SHP77 (cell line): ENCODE results near the gene NCKAP5.
"Not testable (repeated sequence)": the region's sequence is repeated elsewhere in the genome, so short reads cannot be mapped to it uniquely, and the experiment has no call there.

Experiments used
- DNase-seq, 2 experiments: peaks; one replicate each; lab custom pipeline; 2025; lab: John Stamatoyannopoulos, UW

NCKAP5 gene

DNA sequence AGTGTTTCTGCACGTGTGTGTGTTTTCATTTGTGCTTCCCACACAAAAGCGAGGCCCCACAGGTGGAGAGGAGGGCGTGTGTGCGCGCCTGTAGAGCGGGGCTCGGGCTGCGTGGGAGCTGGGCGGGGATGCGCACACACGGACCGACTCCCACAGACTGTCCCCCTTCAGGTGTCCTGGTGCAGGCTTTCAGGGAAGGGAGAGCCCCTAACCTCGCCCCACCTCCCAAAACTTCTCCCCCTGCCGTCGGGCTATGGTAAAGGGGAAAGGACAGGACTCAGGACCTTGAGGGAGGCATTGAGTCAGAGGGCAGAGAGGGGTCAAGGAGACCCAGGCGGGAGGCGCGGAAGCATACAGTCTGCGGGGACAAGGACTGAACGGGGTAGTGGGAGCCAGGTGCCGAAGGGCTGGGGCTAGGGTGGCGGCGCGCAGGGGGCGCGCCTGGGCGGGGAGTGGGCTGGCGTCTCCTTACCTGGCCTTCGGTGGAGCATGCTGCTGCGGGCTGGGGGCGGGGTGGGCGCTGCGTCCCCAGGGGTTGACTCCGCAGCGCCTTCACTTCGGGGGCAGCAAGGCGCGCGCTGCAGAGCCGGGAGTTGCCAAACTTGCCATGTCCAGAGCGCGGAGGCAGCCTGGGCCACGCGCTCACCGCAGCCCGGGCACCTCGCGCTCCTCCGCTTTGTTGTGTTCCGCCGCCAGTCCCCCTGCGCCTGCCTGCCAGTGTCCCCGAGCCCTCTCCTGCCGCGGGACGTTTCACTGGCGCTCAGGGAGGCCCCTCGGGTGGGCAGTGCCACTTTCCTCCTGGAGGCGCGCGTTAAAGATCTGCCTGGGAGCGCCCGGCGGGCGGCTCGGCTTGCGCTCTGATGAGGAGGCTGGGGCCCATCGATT, 302.0 kb downstream of the NCKAP5 start:
- DNase-seq: peak; percentile 45 to 54

DNA sequence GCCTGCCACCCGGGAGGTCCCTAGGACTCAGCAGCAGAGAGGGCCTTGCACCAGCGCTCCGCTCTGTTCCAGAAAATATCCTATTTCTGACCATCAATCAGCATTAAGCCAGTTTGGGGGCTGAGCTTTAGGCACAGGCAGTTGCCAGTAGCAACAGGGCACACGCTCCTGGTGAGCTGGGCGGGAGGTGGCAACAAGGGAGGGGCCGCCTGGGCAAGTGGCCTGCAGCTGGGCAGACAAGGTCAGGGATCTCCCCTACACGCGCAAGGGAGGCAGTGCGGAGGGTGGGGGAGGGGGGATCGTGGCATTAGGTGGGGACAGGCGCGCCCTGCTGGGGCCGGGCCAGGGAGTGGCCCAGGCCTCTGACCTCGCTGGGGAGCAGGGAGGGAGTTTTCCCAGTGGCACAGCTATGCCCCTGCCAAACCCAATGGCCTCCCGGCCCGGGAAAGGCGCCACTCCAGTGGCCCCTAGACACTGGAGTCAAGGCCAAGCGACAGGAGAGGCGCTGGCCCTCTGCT, 302.8 kb downstream of the NCKAP5 start:
- peak; percentile 82 to 88 for DNase-seq

DNA sequence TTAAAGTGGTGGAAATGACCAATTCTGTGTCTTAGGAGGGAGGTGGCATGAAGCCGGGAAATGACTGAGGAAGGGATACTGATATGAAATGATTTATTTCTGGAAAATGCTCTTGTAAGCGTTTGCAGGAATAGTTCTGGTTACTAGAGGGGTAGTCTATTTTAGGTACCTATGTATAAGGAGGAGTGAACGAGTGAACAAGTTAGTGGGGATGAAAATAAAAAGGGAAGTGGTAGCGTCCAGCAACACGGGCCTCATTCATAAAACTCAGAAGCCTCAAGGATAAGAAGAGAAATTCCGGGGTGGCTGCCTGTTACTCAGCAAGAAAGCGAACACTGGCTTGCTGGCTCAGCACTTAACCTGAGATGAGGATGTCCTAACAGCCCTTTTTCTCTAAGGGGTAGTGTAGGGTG, 303.3 kb downstream of the NCKAP5 start:
- DNase-seq: no peak

DNA sequence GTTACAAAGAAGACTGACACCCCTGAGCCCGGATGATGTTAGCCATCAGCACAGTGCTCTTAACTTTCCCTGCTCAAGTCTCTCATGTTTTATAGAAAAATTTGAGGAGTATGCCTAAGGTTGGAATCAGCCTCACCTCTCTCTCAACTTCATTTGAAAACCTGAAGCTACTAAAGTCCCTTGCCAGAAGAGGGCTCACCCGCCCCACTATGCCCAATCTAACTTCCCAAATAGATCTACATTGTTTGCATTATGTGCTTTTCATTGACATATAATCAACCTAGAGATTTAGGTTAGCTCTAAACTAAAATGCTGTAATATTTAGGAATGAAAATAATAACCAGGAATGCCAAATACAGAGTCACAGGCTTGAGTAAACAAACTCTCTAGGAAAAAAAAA, 305.4 kb downstream of the NCKAP5 start:
- no peak for DNase-seq

DNA sequence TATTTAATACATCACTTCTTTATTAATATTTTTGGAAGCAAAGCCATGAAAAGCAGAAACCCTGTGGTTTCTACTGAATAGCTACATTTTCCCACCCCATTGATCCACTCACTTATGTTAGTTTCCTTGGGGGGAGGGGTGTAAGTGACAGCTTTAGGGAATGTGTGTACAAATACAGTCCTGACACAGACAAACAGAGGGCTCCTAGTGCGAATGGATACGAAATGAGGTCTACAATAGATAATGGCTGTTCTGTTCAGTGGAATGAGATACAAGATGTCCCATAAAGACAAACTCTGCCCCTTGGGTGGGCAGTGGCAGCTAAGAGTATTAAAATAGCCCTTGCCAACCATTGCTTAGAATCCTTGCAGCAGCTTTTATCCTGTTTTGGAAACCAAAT, 312.9 kb downstream of the NCKAP5 start:
- no peak for DNase-seq

DNA sequence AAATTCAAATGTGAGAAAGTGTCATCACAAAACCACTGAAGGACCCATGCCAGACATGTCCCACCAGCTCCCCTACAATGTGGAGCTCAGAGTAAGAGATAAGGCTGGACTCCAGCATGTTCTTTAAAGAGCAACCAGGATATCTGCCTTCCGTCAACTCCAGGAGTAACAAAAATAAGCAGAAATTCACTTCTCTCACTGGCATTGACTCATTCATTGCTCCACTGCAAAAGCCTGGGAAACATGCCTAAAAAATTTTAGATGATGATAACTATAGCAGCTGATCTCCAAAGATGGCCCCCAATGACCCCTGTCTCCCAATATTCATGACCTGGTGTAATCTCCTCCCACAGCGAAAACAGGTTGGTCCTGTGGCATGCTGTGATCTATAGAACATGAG, 314.5 kb downstream of the NCKAP5 start:
- no peak for DNase-seq

DNA sequence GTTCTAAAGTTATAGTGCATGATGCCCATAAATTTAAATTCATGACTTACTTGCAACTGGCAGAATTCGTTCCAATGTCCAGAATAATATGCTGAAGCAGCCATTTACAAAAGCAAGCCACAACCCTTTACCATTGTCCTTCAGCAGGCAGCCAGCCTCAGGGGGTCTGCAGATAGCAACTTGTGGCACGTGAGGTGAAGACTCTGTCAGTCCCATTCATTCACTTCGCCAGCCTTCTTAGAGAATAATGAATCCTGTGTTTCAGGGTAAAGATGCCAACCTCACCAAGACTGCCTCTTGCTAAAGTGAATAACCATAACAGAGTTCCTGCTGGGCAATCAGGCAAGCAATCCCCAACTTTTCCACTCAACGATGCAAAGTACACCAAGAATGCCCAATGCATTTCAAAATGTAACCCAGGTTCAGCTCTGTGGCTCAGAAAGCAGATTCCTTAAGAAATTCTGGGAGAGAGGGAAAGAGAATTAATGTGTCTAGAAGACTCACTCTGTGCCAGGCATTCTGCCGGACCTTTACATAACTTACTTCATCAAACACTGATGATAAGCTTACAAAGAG, 315.4 kb downstream of the NCKAP5 start:
- no peak for DNase-seq

DNA sequence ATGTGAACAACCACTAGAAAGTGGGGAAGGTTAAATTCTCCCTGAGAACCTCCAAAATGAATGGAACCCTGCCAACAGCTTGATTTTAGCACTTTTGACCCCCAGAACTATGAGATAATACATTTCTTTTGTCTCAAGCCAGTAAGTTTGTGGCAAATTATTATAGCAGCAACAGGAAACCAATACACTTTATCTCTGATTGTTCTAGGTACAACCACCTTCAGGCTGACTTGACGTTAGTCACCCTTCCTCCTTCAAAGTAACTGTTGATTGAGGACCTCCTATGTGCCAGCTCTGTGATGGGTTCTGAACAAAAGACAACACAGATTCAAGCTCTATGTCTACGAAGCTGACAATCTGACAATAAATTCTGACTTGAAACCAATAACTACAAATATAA, 318.9 kb downstream of the NCKAP5 start:
- DNase-seq: no peak

GRCh38 chr2:133248264-133248663, 320.0 kb downstream of the NCKAP5 start:
- no peak for DNase-seq

GRCh38 chr2:133247631-133248030, 320.6 kb downstream of the NCKAP5 start:
- DNase-seq: no peak

DNA sequence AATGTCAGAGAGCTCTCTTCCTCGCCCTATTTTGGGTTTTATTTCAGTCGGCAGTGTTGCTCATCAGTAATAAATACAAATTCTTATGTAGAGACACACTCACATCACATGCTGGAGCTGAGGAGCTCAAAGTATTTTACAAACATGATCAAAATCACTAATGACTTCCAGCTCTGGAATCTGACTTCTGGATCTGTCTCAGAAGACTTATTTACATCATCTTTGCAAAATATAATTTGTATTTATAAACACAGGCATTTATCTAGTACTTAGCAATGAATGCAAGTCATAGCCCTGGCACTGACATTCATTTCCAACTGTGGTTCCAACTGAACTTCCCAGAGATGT, 327.1 kb downstream of the NCKAP5 start:
- no peak for DNase-seq

- no peak for DNase-seq
These were observed 327.6 kb downstream of the NCKAP5 start for GRCh38 chr2:133240491-133241223.

DNA sequence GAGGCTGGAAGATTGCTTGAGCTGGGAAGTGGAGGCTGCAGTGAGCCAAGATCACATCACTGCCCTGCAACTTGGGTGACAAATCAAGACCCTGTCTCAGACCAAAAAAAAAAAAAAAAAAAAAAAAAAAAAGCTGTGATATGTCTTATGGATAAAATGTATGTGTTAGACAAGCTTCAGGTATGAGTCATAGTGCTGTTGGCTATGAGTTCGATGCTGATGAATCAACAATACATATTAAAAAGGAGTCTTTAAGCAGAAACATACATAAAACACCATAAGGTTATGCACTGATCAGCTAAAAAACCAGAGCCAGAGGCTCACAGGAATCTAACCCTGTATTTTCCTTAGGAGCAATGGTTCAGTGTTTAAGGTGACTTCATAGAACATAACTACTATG, 332.3 kb downstream of the NCKAP5 start:
- DNase-seq: no peak

DNA sequence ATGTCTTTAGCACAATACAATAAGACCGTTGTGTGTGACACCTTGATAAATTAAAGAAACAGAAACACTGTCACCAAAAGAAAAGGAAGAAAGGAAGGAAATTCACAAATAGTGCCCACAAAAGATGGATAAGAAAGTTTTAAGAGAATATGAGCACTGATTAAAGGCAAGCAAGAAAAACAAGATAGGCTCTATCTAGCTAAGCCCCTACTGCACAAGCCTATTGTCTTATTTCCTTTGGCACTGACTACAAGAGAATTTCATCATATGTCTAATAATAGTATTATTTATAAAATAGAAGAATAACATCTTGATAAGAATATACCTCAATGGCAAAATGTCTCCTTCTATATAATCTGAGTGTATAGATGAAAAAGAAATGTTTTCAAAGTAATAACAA, 335.7 kb downstream of the NCKAP5 start:
- no peak for DNase-seq

DNA sequence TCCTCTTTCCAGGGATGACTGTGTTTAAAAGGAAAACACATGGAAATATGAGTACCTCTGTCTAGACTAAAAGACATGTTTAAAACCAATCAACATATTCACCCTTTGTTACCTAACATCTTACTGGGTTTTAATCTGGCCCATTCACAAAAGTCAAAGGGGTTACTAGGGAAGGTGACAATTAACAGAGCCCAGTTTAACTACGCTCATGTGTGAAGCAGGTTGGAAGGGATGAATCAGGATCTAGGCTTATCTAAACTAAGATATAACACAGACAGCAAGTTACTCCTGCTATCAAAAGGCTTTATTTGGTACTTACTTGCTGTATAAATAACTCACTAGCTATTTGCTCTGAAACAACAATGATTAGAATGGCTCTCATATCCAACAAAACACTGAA, 337.0 kb downstream of the NCKAP5 start:
- DNase-seq: no peak

DNA sequence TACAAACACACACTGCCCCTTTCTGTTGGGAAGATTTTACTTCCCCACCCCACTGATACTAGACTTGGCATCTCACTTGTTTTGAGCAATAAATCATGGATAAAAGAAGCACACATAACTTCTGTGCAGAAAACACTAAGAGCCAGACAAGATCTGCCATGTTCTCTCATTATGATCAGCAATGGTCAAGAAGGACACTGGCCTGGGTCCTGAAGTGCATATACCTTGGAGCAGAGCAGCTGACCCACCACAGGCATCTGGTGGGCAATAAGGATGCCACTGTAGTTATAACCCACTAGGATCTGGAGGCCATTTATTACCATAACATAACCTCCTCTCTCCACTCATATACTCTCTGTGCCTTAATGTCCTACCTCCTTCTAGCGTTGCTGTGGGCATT, 338.3 kb downstream of the NCKAP5 start:
- no peak for DNase-seq

- DNase-seq: peak in 1 of 2 experiments; percentile 3
These were observed 345.0 kb downstream of the NCKAP5 start for GRCh38 chr2:133223226-133223625.

GRCh38 chr2:133221398-133221797, 346.9 kb downstream of the NCKAP5 start:
- DNase-seq: no peak

- no peak for DNase-seq
These were observed 350.1 kb downstream of the NCKAP5 start for GRCh38 chr2:133218204-133218603.

GRCh38 chr2:133215477-133215876, 352.8 kb downstream of the NCKAP5 start:
- DNase-seq: no peak

GRCh38 chr2:133213651-133214050, 354.6 kb downstream of the NCKAP5 start:
- no peak for DNase-seq

DNA sequence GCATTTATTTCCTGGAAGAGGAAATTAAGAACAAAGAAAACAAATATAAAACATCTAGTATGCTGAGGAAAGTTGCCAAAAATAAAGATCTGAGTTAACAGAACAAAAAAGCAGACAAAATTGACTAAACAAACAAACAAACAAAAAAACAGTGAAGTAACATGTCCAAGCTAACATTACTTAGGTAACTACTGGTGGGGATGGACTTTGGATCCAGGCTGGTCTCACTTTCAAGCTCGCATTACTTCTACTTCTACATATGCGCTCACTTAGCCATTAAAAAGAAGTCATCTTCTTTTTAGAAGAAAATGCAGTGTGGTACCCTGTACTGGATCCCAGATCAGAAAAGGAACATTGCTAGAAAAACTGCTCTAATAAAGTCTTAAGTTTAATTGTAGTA, 358.9 kb downstream of the NCKAP5 start:
- no peak for DNase-seq

GRCh38 chr2:133206666-133207065, 361.6 kb downstream of the NCKAP5 start:
- not testable (repeated sequence) for DNase-seq
